IMR-90 (cell line): ENCODE measurements around the gene QPRT. TPM values are rescaled to one million over a fixed set of nuclear protein-coding genes. Genes with fewer than 3 reads are reported as not detected.
A peak's percentile ranks its signal among the peaks of the same experiment; 100 is the strongest.

Experiments
- ATAC-seq: fragments of 200-7000 bp; cut with Tn5 transposase; 2 replicates; pipeline ENCODE4 v1.9.1; 2020; ENCODE audit warnings: low read depth, mild to moderate bottlenecking, moderate library complexity
- BruUV-seq: library from RNA; stranded (reverse); fragments of 400-500 nt; replicated peaks from 2 replicates; lab custom pipeline; 2021; lab: Mats Ljungman, UMichigan
- CTCF ChIA-PET: fragments of 300-600 bp; formaldehyde crosslinking; extraction: SDS; loops from one replicate; lab custom pipeline; 2021; ENCODE audit warnings: antibody characterized with exemption; lab: Yijun Ruan, JAX
- POLR2A ChIA-PET: fragments of 300-600 bp; sonication (Branson Sonifier 250); formaldehyde crosslinking; loops from one replicate; lab custom pipeline; 2022; ENCODE audit warnings: antibody characterized with exemption; ENCODE audit not compliant: unreplicated experiment; lab: Charles Lee
- DNase-seq: peaks from one replicate; pipeline ENCODE4 v3.0.0; 2013
- H2AFZ ChIP-seq: replicated peaks from 2 replicates; pipeline ENCODE3; 2013; ENCODE audit warnings: low read length, mild to moderate bottlenecking; ENCODE audit not compliant: poor library complexity
- H2AK5ac ChIP-seq: 2 replicates; pipeline ENCODE4 v1.6.1; 2013; ENCODE audit warnings: low read depth, low read length, inconsistent platforms
- H2AK9ac ChIP-seq: replicated peaks from 2 replicates; pipeline ENCODE3; 2013; ENCODE audit warnings: mild to moderate bottlenecking, low read depth, low read length, moderate library complexity; ENCODE audit not compliant: poor library complexity
- H2BK120ac ChIP-seq: 2 replicates; pipeline ENCODE4 v1.6.1; 2013; ENCODE audit warnings: low read depth, low read length, inconsistent platforms
- H2BK15ac ChIP-seq: 3 replicates; pipeline ENCODE4 v1.6.1; 2013; ENCODE audit warnings: low read depth, low read length, inconsistent platforms
- H2BK20ac ChIP-seq: 2 replicates; pipeline ENCODE4 v1.6.1; 2013; ENCODE audit warnings: low read depth, mild to moderate bottlenecking, inconsistent platforms, low read length, moderate library complexity
- H2BK5ac ChIP-seq: 2 replicates; pipeline ENCODE4 v1.6.1; 2013; ENCODE audit warnings: mild to moderate bottlenecking, low read depth, low read length, inconsistent platforms; ENCODE audit not compliant: poor library complexity, severe bottlenecking
- H3K14ac ChIP-seq: replicated peaks from 2 replicates; pipeline ENCODE4 v1.6.1; 2013; ENCODE audit warnings: low read depth, low read length, inconsistent platforms
- H3K18ac ChIP-seq: 2 replicates; pipeline ENCODE4 v1.6.1; 2013; ENCODE audit warnings: low read depth, low read length, control low read depth
- H3K23ac ChIP-seq: 2 replicates; pipeline ENCODE4 v1.6.1; 2013; ENCODE audit warnings: low read depth, low read length, inconsistent platforms
- H3K27ac ChIP-seq: 2 replicates; pipeline ENCODE4 v1.5.1; 2013; ENCODE audit warnings: mild to moderate bottlenecking, control low read depth, low read length; ENCODE audit not compliant: insufficient read depth
- H3K27me3 ChIP-seq: 2 replicates; pipeline ENCODE4 v1.6.1; 2013; ENCODE audit warnings: low read length; ENCODE audit not compliant: control insufficient read depth, insufficient read depth
- H3K36me3 ChIP-seq: 2 replicates; pipeline ENCODE4 v1.6.1; 2013; ENCODE audit warnings: low read length, mixed read lengths; ENCODE audit not compliant: control insufficient read depth, insufficient read depth
- H3K4ac ChIP-seq: 2 replicates; pipeline ENCODE4 v1.6.1; 2013; ENCODE audit warnings: low read depth, low read length, inconsistent platforms
- H3K4me1 ChIP-seq: 2 replicates; pipeline ENCODE4 v1.6.1; 2013; ENCODE audit warnings: low read length, mixed read lengths; ENCODE audit not compliant: control insufficient read depth, insufficient read depth
- H3K4me2 ChIP-seq: 2 replicates; pipeline ENCODE4 v1.6.1; 2013; ENCODE audit warnings: low read depth, mild to moderate bottlenecking, control low read depth, low read length, moderate library complexity
- H3K4me3 ChIP-seq: 2 replicates; pipeline ENCODE4 v1.5.1; 2013; ENCODE audit warnings: low read depth, mild to moderate bottlenecking, control low read depth, low read length, moderate library complexity; ENCODE audit not compliant: insufficient read depth
- H3K56ac ChIP-seq: 2 replicates; pipeline ENCODE4 v1.6.1; 2013; ENCODE audit warnings: low read length, inconsistent platforms; ENCODE audit not compliant: insufficient read depth; ENCODE audit errors: extremely low read depth
- H3K79me1 ChIP-seq, 2 experiments: 2 replicates each; pipeline ENCODE4 v1.6.1; 2013; ENCODE audit warnings: low read length in 2 of 2, inconsistent platforms in 1 of 2, low read depth in 1 of 2
- H3K9ac ChIP-seq: 2 replicates; pipeline ENCODE4 v1.6.1; 2013; ENCODE audit warnings: low read depth, low read length, control low read depth
- H3K9me1 ChIP-seq: 2 replicates; pipeline ENCODE4 v1.6.1; 2013; ENCODE audit warnings: low read length, inconsistent platforms; ENCODE audit not compliant: insufficient read depth
- H3K9me3 ChIP-seq: 2 replicates; pipeline ENCODE4 v1.6.1; 2013; ENCODE audit warnings: low read length; ENCODE audit not compliant: control insufficient read depth, insufficient read depth
- H4K20me1 ChIP-seq: 2 replicates; pipeline ENCODE4 v1.6.1; 2013; ENCODE audit warnings: low read length, inconsistent platforms; ENCODE audit not compliant: insufficient read depth
- H4K5ac ChIP-seq: 2 replicates; pipeline ENCODE4 v1.6.1; 2013; ENCODE audit warnings: mild to moderate bottlenecking, low read depth, low read length, control low read depth
- H4K8ac ChIP-seq, 2 experiments: 2 replicates each; pipeline ENCODE4 v1.6.1; 2013; ENCODE audit warnings: low read depth in 2 of 2, low read length in 2 of 2, control low read depth in 1 of 2, inconsistent platforms in 1 of 2
- H4K91ac ChIP-seq: 2 replicates; pipeline ENCODE4 v1.6.1; 2013; ENCODE audit warnings: low read depth, low read length, inconsistent platforms; ENCODE audit not compliant: insufficient read depth
- CHD1 ChIP-seq: IDR thresholded peaks from 2 replicates; pipeline ENCODE4 v1.6.1; 2012; ENCODE audit warnings: low read depth, low read length, improper control_type of control experiment
- MAFK ChIP-seq: IDR thresholded peaks from 2 replicates; pipeline ENCODE4 v1.6.1; 2012; ENCODE audit warnings: low read depth, low read length, improper control_type of control experiment
- MAZ ChIP-seq: IDR thresholded peaks from 2 replicates; pipeline ENCODE4 v1.6.1; 2012; ENCODE audit warnings: low read depth, mild to moderate bottlenecking, low read length, improper control_type of control experiment, moderate library complexity, borderline replicate concordance
- NFE2L2 ChIP-seq: fragments of 150-350 bp; IDR thresholded peaks from 2 replicates; pipeline ENCODE4 v1.6.1; 2016; ENCODE audit warnings: low read depth, mild to moderate bottlenecking, low read length
- RAD21 ChIP-seq: IDR thresholded peaks from 2 replicates; pipeline ENCODE4 v1.6.1; 2012; ENCODE audit warnings: low read length, improper control_type of control experiment
- SMC3 ChIP-seq: fragments of 150-350 bp; IDR thresholded peaks from 2 replicates; pipeline ENCODE4 v1.6.1; 2016; ENCODE audit warnings: low read depth, mild to moderate bottlenecking, antibody characterized with exemption, low read length, moderate library complexity
- WGBS, 2 experiments: methylation state at CpG; one replicate each; pipeline versions ENCODE4 v1.1.5 to v1.1.7; 2013; ENCODE audit warnings: missing lambda C conversion rate in 2 of 2; ENCODE audit not compliant: insufficient read length in 1 of 2; ENCODE audit errors: extremely low coverage in 2 of 2; 5-methylcytosine and 5-hydroxymethylcytosine counted together
- dilution Hi-C: fragments of 300-500 bp; cut with HindIII; formaldehyde crosslinking; loops from one replicate; pipeline ENCODE4 v1.14.3; 2018; ENCODE audit warnings: low sequenced_read_pairs; ENCODE audit not compliant: unreplicated experiment
- in situ Hi-C: fragments of 300-500 bp; cut with MboI; formaldehyde crosslinking; loops from 3 replicates; pipeline ENCODE4 v1.14.3; 2019; ENCODE audit warnings: low sequenced_read_pairs, inconsistent platforms, mixed read lengths
- intact Hi-C: fragments of 100-400 bp; cut with micrococcal nuclease; formaldehyde crosslinking; loops from 2 replicates; pipeline ENCODE4 v1.10.0; 2022
- polyA plus RNA-seq, 3 experiments: library from polyadenylated mRNA; depleted of rRNA; stranded (reverse); fragments of >200 nt; gene quantifications; 2 replicates each; pipeline ENCODE4 v1.2.3, GENCODE V29; 2012; ENCODE audit warnings: low replicate concordance in 1 of 3
- total RNA-seq: library from RNA; depleted of rRNA; stranded (reverse); fragments of >200 nt; gene quantifications from 2 replicates; pipeline ENCODE4 v1.2.3, GENCODE V29; 2012

Gene QPRT
- total and polyA plus RNA-seq, 2 of the 4 experiments (the other 2 are of a cell fraction) = 3.4 to 6.3 TPM

- ATAC-seq (no peak), DNase-seq (no peak)
- Histone ChIP-seq H3K36me3 (no peaks in the 10 kb centered on the region), H2AFZ (peak overlapping the region; percentile 10), H3K9me1 (no peaks in the 10 kb centered on the region), H3K56ac (no peak overlapping the region), H3K4ac (no peak overlapping the region), H2BK15ac (no peak overlapping the region), H3K23ac (no peak overlapping the region), H2BK120ac (no peak overlapping the region), H3K18ac (no peak overlapping the region), H4K5ac (no peak overlapping the region), H3K4me2 (no peak overlapping the region), H3K9me3 (no peaks in the 10 kb centered on the region), H4K8ac (no peak overlapping the region), H3K4me1 (no peaks in the 10 kb centered on the region), H3K27me3 (peaks cover 10% of the 10 kb centered on the region; the same call in 1 of the 2 replicates), H3K9ac (no peak overlapping the region), H4K91ac (no peak overlapping the region), H2AK9ac (no peak overlapping the region), H3K79me1 (no peaks in the 10 kb centered on the region), H2BK5ac (no peak overlapping the region), H3K14ac (no peak overlapping the region), H3K4me3 (no peak overlapping the region), H3K27ac (no peak overlapping the region), H2BK20ac (no peak overlapping the region), H2AK5ac (no peak overlapping the region), H4K20me1 (no peaks in the 10 kb centered on the region)
- in situ Hi-C loops = loop anchor here (10.0 kb wide), 2 partner anchors 64 to 326 kb away; partner anchors contain the start of gene C16orf92
- dilution Hi-C loops = no loop called here
- CTCF ChIA-PET = interaction anchor here (0.7 kb wide), 1 partner anchor 25 kb away, joined by 4 read pairs; no protein-coding TSS in a partner anchor
- POLR2A ChIA-PET = no interaction called here
- TF ChIP-seq CHD1 (no peak), SMC3 (no peak), NFE2L2 (no peak), RAD21 (no peak), MAFK (no peak), MAZ (no peak)
- WGBS, 2 experiments = 61% methylated on average over 7 of the region's 17 CpGs; no CpG with 5 or more reads in 1 of the 2 experiments
- BruUV-seq = no TSS peak
- intact Hi-C loops = no loop called here
Measured at GRCh38 chr16:29698484-29699323, 19.7 kb downstream of the QPRT start.
